ENCODE results near the gene TCP11X1.
"Not testable (repeated sequence)": the region's sequence is repeated elsewhere in the genome, so short reads cannot be mapped to it uniquely, and the experiment has no call there.

The TCP11X1 gene

GRCh38 chrX:102214986-102215385, at the start of gene TCP11X1:
TSS of gene TCP11X1 (plus strand) at chrX:102215301.
- H3K4me3 ChIP-seq (ENCODE audit: low read depth in 1 of 2, low read length in 2 of 2); H3K9me3 ChIP-seq (ENCODE audit: control insufficient read depth in 1 of 2, low read length in 2 of 2); H3K27ac ChIP-seq (ENCODE audit: low read depth, low read length); H3K27me3 ChIP-seq (ENCODE audit: control insufficient read depth in 1 of 2, insufficient read depth in 2 of 2, low read length in 2 of 2); H3K9ac ChIP-seq (ENCODE audit: low read depth in 1 of 2, low read length in 2 of 2); H3K4me1 ChIP-seq (ENCODE audit: control insufficient read depth in 1 of 2, insufficient read depth in 2 of 2, low read length in 2 of 2); H3K36me3 ChIP-seq (ENCODE audit: control insufficient read depth in 1 of 2, insufficient read depth in 2 of 2, low read length in 2 of 2): not testable (repeated sequence)

GRCh38 chrX:102185967-102186720, 29.0 kb upstream of the TCP11X1 start:
- Histone ChIP-seq H3K36me3 (ENCODE audit: control insufficient read depth in 1 of 2, insufficient read depth in 2 of 2, low read length in 2 of 2) (no peaks in the 10 kb centered on the region), H3K27ac (ENCODE audit: low read depth, low read length) (no peak overlapping the region), H3K9ac (ENCODE audit: low read depth in 1 of 2, low read length in 2 of 2) (no peak overlapping the region)

GRCh38 chrX:102207940-102208339, 7.2 kb upstream of the TCP11X1 start:
- H3K36me3 ChIP-seq (ENCODE audit: control insufficient read depth in 1 of 2, insufficient read depth in 2 of 2, low read length in 2 of 2); H3K4me1 ChIP-seq (ENCODE audit: control insufficient read depth in 1 of 2, insufficient read depth in 2 of 2, low read length in 2 of 2); H3K9ac ChIP-seq (ENCODE audit: low read depth in 1 of 2, low read length in 2 of 2); H3K27ac ChIP-seq (ENCODE audit: low read depth, low read length); H3K9me3 ChIP-seq (ENCODE audit: control insufficient read depth in 1 of 2, low read length in 2 of 2); H3K4me3 ChIP-seq (ENCODE audit: low read depth in 1 of 2, low read length in 2 of 2); H3K27me3 ChIP-seq (ENCODE audit: control insufficient read depth in 1 of 2, insufficient read depth in 2 of 2, low read length in 2 of 2): not testable (repeated sequence)

More at GRCh38 chrX:102185967-102186720, 29.0 kb upstream of the TCP11X1 start:
- no peak overlapping the region for H3K4me3 ChIP-seq (ENCODE audit: low read depth in 1 of 2, low read length in 2 of 2)
- no peaks in the 10 kb centered on the region for H3K27me3 ChIP-seq (ENCODE audit: control insufficient read depth in 1 of 2, insufficient read depth in 2 of 2, low read length in 2 of 2)
- H3K9me3 ChIP-seq (ENCODE audit: control insufficient read depth in 1 of 2, low read length in 2 of 2) = no peaks in the 10 kb centered on the region
- H3K4me1 ChIP-seq (ENCODE audit: control insufficient read depth in 1 of 2, insufficient read depth in 2 of 2, low read length in 2 of 2) = no peaks in the 10 kb centered on the region

DNA sequence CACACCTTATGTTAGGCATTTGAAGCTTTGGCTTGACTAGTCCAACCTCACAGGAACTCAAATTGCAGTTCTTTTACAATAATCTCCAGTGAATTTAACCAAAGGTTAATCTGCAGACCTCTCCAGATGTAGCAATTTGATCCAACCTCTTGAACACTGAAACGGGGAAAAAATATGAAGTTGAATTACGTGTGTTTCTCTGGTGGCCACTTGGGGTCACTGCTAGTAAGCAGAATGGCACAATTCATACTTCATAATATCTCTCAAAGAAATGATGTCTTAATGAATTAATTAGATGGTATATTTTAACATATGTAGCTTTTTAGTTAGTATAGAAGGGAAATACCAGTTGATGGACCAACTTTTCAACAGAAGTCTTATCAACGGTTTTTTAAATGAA, 1.4 kb downstream of the TCP11X1 start:
- not testable (repeated sequence) for H3K36me3 ChIP-seq (ENCODE audit: control insufficient read depth in 1 of 2, insufficient read depth in 2 of 2, low read length in 2 of 2); H3K4me3 ChIP-seq (ENCODE audit: low read depth in 1 of 2, low read length in 2 of 2); H3K9ac ChIP-seq (ENCODE audit: low read depth in 1 of 2, low read length in 2 of 2); H3K27me3 ChIP-seq (ENCODE audit: control insufficient read depth in 1 of 2, insufficient read depth in 2 of 2, low read length in 2 of 2); H3K9me3 ChIP-seq (ENCODE audit: control insufficient read depth in 1 of 2, low read length in 2 of 2); H3K4me1 ChIP-seq (ENCODE audit: control insufficient read depth in 1 of 2, insufficient read depth in 2 of 2, low read length in 2 of 2); H3K27ac ChIP-seq (ENCODE audit: low read depth, low read length)

GRCh38 chrX:102235678-102236077, 20.6 kb downstream of the TCP11X1 start:
- H3K4me3 ChIP-seq (ENCODE audit: low read depth in 1 of 2, low read length in 2 of 2); H3K27ac ChIP-seq (ENCODE audit: low read depth, low read length); H3K36me3 ChIP-seq (ENCODE audit: control insufficient read depth in 1 of 2, insufficient read depth in 2 of 2, low read length in 2 of 2); H3K9me3 ChIP-seq (ENCODE audit: control insufficient read depth in 1 of 2, low read length in 2 of 2); H3K27me3 ChIP-seq (ENCODE audit: control insufficient read depth in 1 of 2, insufficient read depth in 2 of 2, low read length in 2 of 2); H3K9ac ChIP-seq (ENCODE audit: low read depth in 1 of 2, low read length in 2 of 2); H3K4me1 ChIP-seq (ENCODE audit: control insufficient read depth in 1 of 2, insufficient read depth in 2 of 2, low read length in 2 of 2): not testable (repeated sequence)

DNA sequence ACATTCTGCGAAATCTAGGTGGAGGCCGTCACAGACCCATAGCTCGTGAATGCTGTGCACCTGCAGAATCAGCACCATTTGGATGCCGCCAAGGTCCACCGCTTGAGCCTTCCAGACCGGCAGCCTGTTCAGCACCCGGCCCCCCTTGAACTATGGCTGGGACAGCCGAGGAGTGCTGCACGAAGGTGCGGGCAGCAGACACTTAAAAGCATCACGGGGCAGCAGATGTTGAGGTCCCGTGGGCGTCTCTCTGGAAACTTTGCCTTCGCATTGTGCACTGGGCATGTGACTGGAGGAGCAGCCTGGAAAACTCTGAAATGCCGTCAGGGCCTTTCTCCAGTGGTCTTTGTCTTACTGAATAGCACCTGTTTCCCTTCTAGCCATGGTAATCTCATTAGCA, 25.2 kb downstream of the TCP11X1 start:
- not testable (repeated sequence) for H3K9ac ChIP-seq (ENCODE audit: low read depth in 1 of 2, low read length in 2 of 2); H3K4me3 ChIP-seq (ENCODE audit: low read depth in 1 of 2, low read length in 2 of 2); H3K27ac ChIP-seq (ENCODE audit: low read depth, low read length); H3K9me3 ChIP-seq (ENCODE audit: control insufficient read depth in 1 of 2, low read length in 2 of 2); H3K36me3 ChIP-seq (ENCODE audit: control insufficient read depth in 1 of 2, insufficient read depth in 2 of 2, low read length in 2 of 2); H3K27me3 ChIP-seq (ENCODE audit: control insufficient read depth in 1 of 2, insufficient read depth in 2 of 2, low read length in 2 of 2); H3K4me1 ChIP-seq (ENCODE audit: control insufficient read depth in 1 of 2, insufficient read depth in 2 of 2, low read length in 2 of 2)

DNA sequence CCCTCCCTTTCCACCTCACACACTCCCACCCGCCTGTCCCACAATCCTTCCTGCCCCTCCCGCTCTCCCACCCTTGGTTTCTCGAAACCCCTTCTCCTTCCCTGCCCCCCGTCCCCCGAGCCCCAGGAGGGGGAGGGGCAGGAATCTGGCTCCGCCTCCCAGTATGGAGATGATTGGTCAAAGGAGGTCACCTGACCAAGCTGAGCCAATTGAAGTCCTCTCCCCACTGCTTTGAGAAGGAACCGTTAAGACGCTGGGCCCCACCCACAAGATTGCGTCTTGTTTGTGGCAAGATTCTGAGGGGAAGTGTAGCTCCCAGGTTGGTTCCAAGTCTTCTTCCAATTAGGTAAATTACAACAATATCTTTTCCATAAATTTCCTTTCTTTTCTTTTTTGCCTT, 31.8 kb downstream of the TCP11X1 start, which contains the start of gene NXF2:
Gene NXF2 (plus strand): TSS at position 275 of the 400 bp plus-strand sequence. CDS start 59,912 bp downstream, outside the sequence.
- not testable (repeated sequence) for H3K9me3 ChIP-seq (ENCODE audit: control insufficient read depth in 1 of 2, low read length in 2 of 2); H3K27ac ChIP-seq (ENCODE audit: low read depth, low read length); H3K27me3 ChIP-seq (ENCODE audit: control insufficient read depth in 1 of 2, insufficient read depth in 2 of 2, low read length in 2 of 2); H3K36me3 ChIP-seq (ENCODE audit: control insufficient read depth in 1 of 2, insufficient read depth in 2 of 2, low read length in 2 of 2); H3K4me3 ChIP-seq (ENCODE audit: low read depth in 1 of 2, low read length in 2 of 2); H3K4me1 ChIP-seq (ENCODE audit: control insufficient read depth in 1 of 2, insufficient read depth in 2 of 2, low read length in 2 of 2); H3K9ac ChIP-seq (ENCODE audit: low read depth in 1 of 2, low read length in 2 of 2)

DNA sequence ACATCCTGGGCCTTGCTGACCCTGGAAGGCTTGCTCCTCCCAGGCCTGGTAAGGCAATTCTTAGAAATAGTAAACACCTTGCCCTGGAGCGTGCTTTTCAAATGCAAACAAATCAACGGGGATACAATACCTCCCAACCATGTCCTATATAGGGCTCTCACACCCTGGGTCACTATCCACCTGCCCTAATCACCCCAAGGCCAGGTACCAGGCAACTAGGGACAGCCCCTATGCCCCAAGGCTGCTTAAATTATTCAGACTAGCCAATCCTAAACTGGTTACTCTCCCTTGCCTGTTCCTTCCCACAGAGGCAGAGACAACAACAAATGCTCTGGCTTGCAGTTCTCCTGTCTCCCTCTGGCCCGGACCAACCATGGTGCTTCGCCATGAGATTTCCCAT, 57.1 kb downstream of the TCP11X1 start:
- not testable (repeated sequence) for H3K27ac ChIP-seq (ENCODE audit: low read depth, low read length); H3K36me3 ChIP-seq (ENCODE audit: control insufficient read depth in 1 of 2, insufficient read depth in 2 of 2, low read length in 2 of 2); H3K4me3 ChIP-seq (ENCODE audit: low read depth in 1 of 2, low read length in 2 of 2); H3K4me1 ChIP-seq (ENCODE audit: control insufficient read depth in 1 of 2, insufficient read depth in 2 of 2, low read length in 2 of 2); H3K9ac ChIP-seq (ENCODE audit: low read depth in 1 of 2, low read length in 2 of 2); H3K27me3 ChIP-seq (ENCODE audit: control insufficient read depth in 1 of 2, insufficient read depth in 2 of 2, low read length in 2 of 2); H3K9me3 ChIP-seq (ENCODE audit: control insufficient read depth in 1 of 2, low read length in 2 of 2)
